Fibroblast of peridontal ligament (primary cell): Measurements from ENCODE around the gene C13orf42.

Experiments
- DNase-seq: peaks from one replicate; pipeline ENCODE4 v3.0.0-alpha.2; 2010; ENCODE audit errors: extremely low read depth

Gene C13orf42

DNA sequence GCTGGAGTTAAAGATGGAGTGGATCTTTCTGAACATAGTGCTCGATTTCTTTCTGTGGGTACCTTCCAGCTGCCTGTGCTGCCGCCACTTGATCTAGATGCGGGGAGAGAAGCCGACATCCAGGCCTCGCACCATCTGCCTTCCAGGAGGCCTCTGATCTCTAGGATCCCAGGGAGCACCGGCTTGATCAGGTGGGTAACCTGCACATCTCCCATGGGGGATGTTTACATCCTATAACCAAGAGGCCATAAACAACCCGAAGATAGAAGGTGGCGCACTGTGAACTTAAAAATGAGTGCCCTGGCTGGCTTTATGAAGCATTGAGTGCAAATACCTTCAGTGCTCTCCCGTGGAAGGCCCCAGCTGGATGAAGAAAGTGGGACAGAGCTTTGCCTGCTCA is at the start of gene C13orf42:
Gene C13orf42, minus strand, starts transcription at position 101 of the 400 bp plus-strand sequence. Its CDS starts 65 bp downstream, at position 36.
- no peak for DNase-seq

DNA sequence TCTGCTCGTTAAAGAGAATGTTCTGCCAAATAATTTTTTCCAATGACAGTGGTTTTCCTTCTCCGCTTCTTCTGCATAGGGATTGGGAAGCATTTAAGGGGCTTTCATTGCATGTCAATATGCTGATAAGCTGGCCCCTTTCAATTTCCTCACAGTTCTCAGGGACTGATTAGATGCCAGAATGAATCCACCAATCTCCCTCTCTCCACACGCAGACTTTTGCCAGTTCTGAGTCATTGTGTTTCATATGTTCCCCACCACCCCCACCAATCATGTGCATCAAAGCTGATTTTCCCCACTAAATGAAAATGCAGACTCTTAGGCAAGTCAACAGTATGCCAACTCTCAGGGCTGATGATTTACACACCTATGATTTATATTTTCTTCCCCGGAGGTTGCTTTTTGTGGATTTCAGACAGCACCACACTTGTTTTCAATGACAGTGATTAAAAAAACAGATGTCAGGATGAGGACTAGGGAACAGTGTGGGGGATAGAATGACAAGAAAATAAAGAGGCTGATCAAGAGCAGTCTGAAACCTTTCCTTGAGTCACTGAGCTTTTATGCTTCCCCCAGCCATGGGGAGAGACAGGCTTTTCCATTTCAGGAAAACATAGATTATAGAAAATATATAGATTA is 47.9 kb upstream of the C13orf42 start:
- DNase-seq, result peak; percentile 25

DNA sequence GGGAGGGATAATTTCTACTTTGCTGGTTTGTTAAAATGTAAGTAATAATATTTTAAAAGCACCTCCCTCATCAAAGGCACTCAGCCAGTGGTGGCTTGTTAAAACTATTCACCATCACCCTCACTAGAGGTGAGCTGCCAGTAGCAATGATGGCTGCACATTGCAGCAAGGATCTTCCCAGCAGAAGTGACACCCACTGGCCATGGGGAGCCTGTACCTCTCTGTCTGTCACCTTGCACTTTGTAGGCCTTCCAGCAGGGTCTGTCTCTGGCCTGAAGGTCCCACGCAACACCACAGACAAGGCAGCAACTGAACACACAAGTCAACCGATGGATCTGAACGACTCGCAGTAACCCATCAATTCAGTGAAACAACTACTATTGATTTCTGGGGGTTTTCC is 47.3 kb upstream of the C13orf42 start:
- DNase-seq, result no peak

DNA sequence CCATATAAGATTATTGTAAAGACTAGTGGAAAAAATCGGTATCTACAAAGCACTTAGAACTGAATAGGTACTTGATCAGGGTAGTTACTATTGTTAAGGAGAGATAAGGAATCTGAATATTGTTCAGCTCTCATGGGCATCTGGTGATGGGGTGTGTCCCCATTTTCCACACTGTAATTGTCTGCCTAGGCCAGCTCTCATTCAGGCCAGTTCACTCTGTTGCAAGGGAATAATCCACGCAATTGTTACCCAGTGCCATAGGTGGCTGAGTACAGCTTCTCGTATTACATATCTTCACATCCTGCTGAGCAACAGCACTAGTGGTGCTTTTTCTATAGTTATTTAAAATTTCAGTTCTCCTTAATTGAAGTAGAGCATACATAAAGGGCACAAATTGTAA is 45.6 kb upstream of the C13orf42 start:
- DNase-seq, result no peak

DNA sequence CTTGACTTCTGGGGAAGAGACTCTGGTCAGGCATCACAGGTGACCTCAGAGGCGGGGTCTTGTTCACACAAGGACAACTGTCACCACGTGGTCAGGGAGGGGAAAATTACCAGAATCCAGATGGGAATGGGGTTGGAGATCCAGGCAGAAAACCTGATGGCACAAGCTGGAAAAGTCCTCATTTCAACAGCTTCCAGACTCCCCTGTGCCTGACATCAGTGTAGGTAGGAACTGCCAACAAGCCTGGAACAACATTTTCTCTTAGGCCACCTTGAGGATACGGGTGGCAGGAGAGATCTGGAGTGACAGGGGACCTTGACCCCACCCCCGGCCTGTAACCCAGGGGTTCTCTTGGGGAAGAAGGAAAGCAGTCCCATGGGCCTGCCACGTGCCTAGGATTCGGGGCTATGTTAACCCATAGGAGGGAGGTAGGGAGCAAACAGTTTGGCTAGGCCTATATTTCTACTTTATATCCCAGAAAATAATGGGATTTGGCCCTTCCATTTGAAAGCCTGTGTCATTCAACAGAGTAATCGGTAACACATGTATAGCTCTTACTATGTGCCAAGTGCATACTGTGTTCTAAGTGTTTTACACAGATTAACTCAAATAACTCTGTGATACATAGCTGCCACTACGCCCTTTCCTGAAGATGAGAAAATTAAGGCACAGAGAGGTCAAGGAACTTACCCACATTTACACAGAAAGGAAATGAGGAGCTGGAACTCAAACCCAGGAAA is 44.9 kb upstream of the C13orf42 start:
- DNase-seq, result no peak

DNA sequence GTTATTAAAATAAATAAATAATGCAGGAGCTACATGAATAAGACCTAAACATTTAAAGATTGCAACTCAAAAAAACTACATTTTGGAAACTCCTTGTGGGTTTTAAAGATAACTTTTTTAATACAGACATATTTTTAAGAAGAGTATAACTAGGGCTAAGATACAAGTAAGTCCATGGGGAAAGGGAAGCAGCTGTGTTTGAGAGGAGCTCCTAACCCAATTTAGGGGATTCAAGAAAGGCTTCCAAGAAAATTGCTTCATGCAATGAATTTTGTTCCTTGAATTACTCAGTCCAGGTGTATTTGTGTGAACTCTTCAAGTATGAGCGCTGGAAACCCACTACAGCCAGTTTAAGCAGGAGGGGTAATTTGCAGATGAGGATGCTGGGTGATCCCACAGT is 44.1 kb upstream of the C13orf42 start:
- DNase-seq, result no peak

DNA sequence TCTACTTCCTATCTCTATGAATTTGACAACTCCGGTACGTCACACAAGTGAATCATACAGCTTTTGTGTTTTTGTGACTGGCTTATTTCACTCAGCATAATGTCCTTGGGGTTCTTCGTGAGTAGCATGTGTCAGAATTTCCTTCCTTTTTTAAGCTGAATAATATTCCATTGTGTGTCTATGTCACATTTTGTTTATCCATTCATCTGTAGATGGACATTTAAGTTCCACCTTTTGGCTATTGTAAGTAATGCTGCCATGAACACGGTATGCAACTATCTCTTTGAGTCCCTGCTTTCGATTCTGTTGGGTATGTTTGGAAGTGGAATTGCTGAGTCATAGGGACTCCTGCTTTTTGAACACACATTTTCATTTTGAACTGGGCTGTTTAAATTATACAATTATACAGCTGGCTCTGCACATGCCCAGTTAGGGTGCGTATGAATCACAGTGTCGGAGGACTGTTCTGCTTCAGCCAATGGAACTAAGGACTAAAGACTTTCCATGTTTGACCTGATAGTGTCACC is 43.0 kb upstream of the C13orf42 start:
- DNase-seq, result peak; percentile 82

DNA sequence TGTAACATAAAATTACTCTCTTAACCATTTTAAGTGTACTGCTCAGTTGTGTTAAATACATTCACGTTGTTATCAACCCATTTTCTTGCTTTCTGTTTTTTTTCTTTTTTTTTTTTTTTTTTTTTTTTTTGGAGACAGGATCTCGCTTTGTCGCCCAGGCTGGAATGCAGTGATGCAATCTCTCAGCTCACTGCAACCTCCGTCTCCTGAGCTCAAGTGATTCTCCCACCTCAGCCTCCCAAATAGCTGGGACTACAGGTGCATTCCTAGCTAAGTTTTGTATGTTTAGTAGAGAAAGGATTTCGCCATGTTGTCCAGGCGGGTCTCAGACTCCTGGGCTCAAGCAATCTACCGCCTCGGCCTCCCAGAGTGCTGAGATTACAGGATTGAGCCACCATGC is 42.5 kb upstream of the C13orf42 start:
- DNase-seq, result no peak

DNA sequence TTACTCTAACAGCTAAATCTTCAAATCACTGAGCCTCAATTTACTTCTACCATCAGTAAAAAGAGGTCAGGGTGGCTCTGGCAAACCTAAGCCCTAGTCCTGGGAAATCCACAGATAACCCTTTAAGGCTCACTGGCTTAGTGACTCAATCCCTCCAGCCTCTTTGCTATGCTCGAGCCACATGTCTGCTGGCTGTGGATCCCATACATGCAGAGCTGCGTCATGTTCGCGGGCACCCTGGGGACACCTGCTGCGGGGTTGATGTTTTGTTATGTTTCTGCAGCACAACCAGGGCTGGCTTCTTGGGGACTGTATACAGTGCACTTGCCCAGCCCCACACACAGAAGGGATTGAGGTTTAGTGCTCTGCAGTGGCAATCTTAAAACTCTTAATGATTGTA is 41.6 kb upstream of the C13orf42 start:
- DNase-seq, result no peak

DNA sequence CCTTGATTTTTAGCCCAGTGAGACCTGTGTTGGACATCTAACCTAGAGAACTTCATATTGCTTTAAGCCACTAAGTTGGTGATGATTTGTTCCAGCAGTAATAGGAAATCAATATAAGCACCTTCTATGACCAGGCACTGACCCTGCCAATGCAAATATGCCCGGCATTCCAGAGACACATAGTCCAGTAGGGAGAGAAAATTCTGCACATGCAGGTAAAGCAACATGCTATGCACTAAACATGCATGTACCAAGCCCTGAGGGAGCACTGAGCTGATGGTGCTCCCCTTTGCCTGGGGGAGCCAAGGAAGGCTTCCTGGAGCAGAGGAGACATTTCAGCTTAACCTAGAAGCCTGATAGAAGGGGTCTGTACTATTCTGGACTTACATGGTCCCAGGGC is 40.4 kb upstream of the C13orf42 start:
- DNase-seq, result no peak

DNA sequence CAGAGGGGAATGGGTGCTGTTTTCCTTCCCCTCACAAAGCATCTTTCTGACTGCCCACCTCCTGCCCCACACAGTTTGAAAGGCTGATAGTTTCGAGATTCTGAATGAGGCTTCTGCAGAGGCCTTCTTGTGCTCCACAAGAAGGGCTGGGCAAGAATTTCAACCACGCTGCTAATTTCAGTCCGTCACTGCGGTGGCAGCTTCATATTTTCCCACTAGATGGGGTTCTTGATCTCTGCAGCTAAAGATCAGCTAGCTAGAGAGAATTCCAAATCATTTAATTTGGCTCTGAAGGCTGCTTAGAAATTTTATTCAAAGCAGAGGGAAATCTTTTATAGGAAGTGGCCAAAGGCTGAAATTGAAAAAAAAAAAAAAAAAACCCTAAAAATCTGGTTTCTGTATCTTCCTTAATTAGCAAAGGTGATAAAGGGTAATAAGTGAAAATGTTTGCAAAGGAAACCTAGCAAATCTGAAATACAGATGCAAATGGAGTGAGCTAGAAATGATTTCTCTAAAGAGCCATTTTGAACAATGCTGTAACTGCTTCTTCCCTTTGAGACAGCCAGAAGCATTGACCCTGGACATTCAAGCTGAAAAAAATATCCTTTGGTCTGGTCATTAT is 38.0 kb upstream of the C13orf42 start:
- peak; percentile 81 for DNase-seq

DNA sequence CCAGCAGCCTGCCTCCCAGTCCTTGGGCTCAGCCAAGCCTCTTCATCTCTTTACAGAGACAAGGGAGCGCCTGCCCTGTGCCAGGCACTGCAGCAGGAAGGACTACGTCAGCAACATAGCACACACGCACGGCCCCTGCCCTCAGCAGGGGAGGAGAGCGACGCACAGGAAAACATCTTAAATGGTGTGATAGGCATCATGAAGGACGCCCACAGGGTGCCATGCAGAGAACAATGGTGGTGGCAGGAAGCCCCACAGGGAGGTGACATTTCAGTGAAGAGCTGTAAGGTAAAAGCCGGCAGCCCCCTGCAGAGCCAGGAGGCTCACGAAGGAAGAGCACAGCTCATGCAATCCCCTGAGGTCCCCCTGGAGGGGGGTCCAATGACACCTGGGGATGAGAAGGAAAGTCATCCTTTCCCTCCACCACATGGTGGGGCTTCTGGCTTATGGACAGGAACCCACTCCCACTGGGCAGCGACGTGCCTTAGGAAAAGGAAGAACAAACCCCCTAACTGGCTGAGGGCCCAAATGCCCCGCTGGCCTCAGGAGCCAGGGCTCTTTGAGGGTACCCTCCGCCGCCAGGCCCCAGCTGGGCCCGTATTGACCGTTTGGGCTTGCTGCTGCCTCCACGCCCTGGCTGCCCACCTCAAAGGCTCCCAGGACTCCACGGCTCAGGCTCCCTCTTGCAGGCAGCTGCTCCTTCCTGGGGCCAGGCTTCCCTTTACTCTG is 37.3 kb upstream of the C13orf42 start:
- no peak for DNase-seq

DNA sequence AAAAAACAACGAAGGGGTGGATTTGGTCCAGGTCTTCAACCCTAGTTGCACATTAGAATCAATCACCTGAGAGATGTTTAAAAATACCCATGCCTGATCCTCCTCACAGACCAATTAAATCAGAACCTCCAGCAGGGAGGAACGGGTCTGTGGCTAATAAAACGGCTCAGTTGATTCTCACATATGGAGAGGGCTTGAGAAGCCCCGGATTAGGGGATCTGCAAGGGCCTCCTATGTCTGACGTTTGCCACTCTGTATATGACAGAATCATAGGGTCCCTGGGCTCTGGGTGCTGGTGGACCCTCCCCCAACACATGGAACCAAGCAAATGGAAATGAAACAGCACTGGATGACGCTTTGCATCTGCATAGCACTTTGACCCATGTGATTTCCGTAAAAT is 36.7 kb upstream of the C13orf42 start:
- no peak for DNase-seq

DNA sequence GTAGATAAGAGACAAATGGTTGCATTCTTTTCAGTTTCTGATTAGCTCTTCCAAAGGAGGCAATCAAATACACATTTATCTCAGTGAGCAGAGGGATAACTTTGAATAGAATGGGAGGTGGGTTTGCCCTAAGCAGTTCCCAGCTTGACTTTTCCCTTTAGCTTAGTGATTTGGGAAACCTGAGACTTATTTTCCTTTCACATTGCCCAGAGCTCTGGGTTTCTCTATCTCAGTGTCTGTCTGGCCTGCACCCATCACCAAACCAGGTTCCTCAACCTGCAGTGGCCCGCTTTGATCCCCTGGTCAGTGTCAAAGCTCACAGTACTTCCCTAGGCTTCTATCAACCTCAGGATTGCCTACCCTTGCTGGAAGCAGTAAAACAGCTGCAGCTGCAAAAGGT is 35.6 kb upstream of the C13orf42 start:
- no peak for DNase-seq

DNA sequence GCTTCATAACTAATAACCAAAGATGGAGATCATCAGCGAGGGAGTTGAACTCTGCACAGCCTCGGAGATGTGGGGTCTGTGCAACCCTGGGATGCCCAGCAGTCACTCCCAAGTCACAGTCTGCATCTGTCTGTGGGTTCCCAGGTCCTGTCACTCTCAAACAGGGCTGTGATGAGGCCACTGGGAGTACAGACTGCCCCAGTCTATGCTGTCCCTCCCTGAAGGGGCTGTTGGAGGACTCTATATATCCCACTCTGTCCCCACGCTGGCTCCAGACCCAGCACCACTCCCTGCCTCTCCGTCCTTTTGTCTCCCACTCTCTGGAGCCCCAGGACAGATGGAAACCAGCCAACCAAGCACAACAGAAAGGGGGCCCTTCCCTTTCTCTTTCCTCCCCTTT is 26.2 kb upstream of the C13orf42 start:
- no peak for DNase-seq

DNA sequence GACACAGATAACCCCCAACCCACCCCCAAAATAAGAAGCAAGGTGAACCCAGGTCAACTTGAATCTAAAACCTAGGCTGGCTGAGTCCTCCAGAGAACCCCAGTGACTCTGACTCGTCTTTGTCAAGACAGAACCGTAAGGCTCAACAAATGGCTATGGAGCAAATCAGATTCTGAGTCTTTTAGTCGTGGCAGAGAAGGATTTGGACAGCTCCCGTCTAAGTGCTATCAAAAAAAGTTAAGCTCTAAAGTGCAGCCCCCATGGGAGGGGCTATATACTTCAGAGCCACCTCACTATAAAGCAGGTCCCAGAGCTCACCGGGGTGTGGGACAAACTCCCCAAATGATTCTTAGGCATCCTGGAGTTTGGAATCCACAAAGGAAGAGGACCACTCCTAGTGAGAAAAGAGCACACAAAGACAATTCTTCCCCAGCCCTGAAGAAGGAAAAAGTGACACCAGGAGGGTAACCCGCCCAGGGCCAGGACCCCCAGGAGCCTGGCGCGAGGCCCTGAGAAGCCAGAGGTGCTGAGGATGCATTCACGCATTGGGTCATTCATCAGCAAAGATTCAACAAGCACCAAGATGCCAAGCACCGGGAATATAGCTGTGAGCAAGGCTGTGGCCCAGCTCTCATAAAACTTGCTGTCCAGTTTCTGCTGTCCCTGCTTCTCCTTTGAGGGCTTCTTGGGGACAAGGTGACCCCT is 25.4 kb upstream of the C13orf42 start:
- no peak for DNase-seq

DNA sequence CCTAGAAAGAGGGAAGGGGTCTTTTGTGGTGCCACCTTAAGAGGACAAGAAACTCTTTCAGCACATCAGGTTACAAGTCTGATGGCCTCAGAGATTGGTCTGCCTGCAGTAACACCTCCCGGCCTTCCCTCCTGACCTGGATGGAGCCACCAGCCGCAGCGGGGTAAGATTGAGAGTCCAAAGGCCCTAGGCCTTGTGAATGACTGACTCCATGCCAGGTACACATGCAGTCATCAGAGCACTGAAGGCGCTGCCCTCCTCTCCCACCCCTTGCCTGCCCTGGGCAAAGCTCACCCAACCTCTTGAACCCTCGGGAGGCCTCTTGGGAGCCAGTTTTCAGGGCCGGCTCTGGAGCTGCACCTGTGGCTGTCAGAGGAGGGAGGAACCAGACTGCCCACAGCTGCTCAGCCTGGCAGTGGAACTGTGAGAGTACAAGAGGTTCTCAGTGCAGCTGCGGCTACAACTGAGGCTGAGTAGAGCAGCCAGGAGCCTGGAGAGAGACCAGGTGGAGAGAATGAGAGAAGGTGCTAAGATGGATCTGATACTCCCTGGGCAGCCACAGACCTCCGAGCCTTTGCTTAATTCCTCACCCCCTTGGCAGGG is 23.8 kb upstream of the C13orf42 start:
- DNase-seq, result no peak

DNA sequence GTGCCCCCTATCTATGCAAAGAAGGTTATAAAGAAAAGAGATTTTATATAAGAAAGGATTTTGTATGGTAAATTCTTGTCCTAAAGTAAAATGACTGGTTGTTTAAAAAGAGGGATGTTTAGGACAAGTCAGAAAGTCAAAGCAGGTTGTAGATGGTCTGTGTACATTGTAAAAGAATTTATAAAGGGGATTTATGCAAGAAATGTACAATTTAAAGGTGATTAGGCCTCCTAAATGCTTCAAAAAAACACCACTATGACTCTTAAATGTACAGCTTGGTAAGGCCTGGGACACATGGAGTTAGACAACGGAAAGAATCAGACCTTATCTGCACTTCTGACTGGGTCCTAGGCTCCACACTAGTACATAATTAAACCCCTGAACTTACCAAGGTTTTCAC is 19.3 kb upstream of the C13orf42 start:
- DNase-seq, result no peak

DNA sequence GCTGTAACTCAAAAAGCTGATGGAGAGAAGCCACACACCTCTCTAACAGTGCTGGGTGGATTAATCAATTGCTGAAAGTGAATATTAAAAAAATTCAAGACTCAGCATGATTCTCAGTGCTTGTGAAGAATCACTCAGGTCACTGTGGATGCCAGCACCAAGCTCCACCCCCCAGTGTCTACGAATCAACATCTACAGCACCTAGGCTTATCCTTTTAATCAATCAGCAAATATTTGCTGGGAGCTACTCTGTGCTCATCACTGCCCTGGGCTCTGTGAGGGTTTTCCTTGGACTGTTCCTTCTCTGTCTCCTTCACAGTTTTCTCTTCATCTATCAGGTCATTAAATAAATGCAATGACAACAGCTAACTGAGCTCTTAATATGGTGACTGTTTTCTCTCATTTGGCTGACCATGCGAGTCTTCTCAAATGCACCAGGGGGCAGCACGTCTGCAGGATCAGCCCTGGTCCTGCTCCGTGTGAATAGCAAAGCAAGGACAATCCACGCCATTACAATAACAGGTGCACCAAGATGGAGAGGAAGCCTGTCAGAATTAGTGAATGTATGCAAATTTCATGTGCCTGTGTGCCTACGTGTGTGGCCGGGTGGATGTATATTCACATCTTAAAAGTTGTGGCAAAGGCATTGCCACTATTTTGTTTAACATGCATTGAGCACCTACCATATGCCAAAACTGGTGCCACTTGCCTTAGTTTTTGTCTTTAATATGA is 14.6 kb upstream of the C13orf42 start:
- DNase-seq, result peak; percentile 48

DNA sequence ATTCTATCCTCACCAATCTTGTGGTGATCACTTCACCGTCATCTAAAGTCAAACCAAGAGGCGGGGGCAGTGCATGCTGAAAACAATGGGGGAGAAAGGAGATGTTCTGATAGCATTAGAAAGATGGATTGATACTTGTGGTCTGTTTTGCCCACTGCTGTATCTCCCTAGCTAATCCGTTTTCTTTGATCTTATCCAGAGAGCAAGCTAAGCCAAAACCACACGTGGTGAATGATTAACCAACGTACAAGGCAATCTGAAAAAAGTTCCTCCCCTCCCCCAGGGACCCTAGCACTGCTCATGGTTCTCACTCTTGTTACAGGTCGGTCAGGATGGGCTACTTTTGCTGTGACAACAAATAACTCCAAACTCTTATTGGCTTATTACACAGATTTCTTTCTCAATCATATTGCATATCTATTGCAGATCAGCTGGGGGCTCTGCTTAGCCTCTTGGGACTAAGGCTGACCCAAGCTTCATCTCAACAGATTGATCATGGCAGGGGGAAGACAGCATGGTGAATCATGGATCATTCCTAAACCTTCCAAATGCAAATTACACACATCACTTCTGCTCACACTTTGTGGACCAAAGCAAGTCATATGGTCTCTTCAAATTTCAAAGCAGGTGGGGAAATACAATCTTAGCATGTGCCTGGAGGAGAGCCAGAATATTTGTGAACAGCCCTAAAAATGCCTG is 11.9 kb upstream of the C13orf42 start:
- no peak for DNase-seq
